IMR-90 (cell line): ENCODE measurements around the gene ATXN1. TPM values are rescaled to one million over a fixed set of nuclear protein-coding genes. Genes with fewer than 3 reads are reported as not detected.

Experiments used
- ATAC-seq: fragments of 200-7000 bp; cut with Tn5 transposase; 2 replicates; pipeline ENCODE4 v1.9.1; 2020; ENCODE audit warnings: low read depth, mild to moderate bottlenecking, moderate library complexity
- BruUV-seq: library from RNA; stranded (reverse); fragments of 400-500 nt; replicated peaks from 2 replicates; lab custom pipeline; 2021; lab: Mats Ljungman, UMichigan
- CTCF ChIA-PET: fragments of 300-600 bp; formaldehyde crosslinking; extraction: SDS; loops from one replicate; lab custom pipeline; 2021; ENCODE audit warnings: antibody characterized with exemption; lab: Yijun Ruan, JAX
- POLR2A ChIA-PET: fragments of 300-600 bp; sonication (Branson Sonifier 250); formaldehyde crosslinking; loops from one replicate; lab custom pipeline; 2022; ENCODE audit warnings: antibody characterized with exemption; ENCODE audit not compliant: unreplicated experiment; lab: Charles Lee
- DNase-seq: peaks from one replicate; pipeline ENCODE4 v3.0.0; 2013
- H2AFZ ChIP-seq: replicated peaks from 2 replicates; pipeline ENCODE3; 2013; ENCODE audit warnings: low read length, mild to moderate bottlenecking; ENCODE audit not compliant: poor library complexity
- H2AK5ac ChIP-seq: 2 replicates; pipeline ENCODE4 v1.6.1; 2013; ENCODE audit warnings: low read depth, low read length, inconsistent platforms
- H2AK9ac ChIP-seq: replicated peaks from 2 replicates; pipeline ENCODE3; 2013; ENCODE audit warnings: mild to moderate bottlenecking, low read depth, low read length, moderate library complexity; ENCODE audit not compliant: poor library complexity
- H2BK120ac ChIP-seq: 2 replicates; pipeline ENCODE4 v1.6.1; 2013; ENCODE audit warnings: low read depth, low read length, inconsistent platforms
- H2BK15ac ChIP-seq: 3 replicates; pipeline ENCODE4 v1.6.1; 2013; ENCODE audit warnings: low read depth, low read length, inconsistent platforms
- H2BK20ac ChIP-seq: 2 replicates; pipeline ENCODE4 v1.6.1; 2013; ENCODE audit warnings: low read depth, mild to moderate bottlenecking, inconsistent platforms, low read length, moderate library complexity
- H2BK5ac ChIP-seq: 2 replicates; pipeline ENCODE4 v1.6.1; 2013; ENCODE audit warnings: mild to moderate bottlenecking, low read depth, low read length, inconsistent platforms; ENCODE audit not compliant: poor library complexity, severe bottlenecking
- H3K14ac ChIP-seq: replicated peaks from 2 replicates; pipeline ENCODE4 v1.6.1; 2013; ENCODE audit warnings: low read depth, low read length, inconsistent platforms
- H3K18ac ChIP-seq: 2 replicates; pipeline ENCODE4 v1.6.1; 2013; ENCODE audit warnings: low read depth, low read length, control low read depth
- H3K23ac ChIP-seq: 2 replicates; pipeline ENCODE4 v1.6.1; 2013; ENCODE audit warnings: low read depth, low read length, inconsistent platforms
- H3K27ac ChIP-seq: 2 replicates; pipeline ENCODE4 v1.5.1; 2013; ENCODE audit warnings: mild to moderate bottlenecking, control low read depth, low read length; ENCODE audit not compliant: insufficient read depth
- H3K27me3 ChIP-seq: 2 replicates; pipeline ENCODE4 v1.6.1; 2013; ENCODE audit warnings: low read length; ENCODE audit not compliant: control insufficient read depth, insufficient read depth
- H3K36me3 ChIP-seq: 2 replicates; pipeline ENCODE4 v1.6.1; 2013; ENCODE audit warnings: low read length, mixed read lengths; ENCODE audit not compliant: control insufficient read depth, insufficient read depth
- H3K4ac ChIP-seq: 2 replicates; pipeline ENCODE4 v1.6.1; 2013; ENCODE audit warnings: low read depth, low read length, inconsistent platforms
- H3K4me1 ChIP-seq: 2 replicates; pipeline ENCODE4 v1.6.1; 2013; ENCODE audit warnings: low read length, mixed read lengths; ENCODE audit not compliant: control insufficient read depth, insufficient read depth
- H3K4me2 ChIP-seq: 2 replicates; pipeline ENCODE4 v1.6.1; 2013; ENCODE audit warnings: low read depth, mild to moderate bottlenecking, control low read depth, low read length, moderate library complexity
- H3K4me3 ChIP-seq: 2 replicates; pipeline ENCODE4 v1.5.1; 2013; ENCODE audit warnings: low read depth, mild to moderate bottlenecking, control low read depth, low read length, moderate library complexity; ENCODE audit not compliant: insufficient read depth
- H3K56ac ChIP-seq: 2 replicates; pipeline ENCODE4 v1.6.1; 2013; ENCODE audit warnings: low read length, inconsistent platforms; ENCODE audit not compliant: insufficient read depth; ENCODE audit errors: extremely low read depth
- H3K79me1 ChIP-seq, 2 experiments: 2 replicates each; pipeline ENCODE4 v1.6.1; 2013; ENCODE audit warnings: low read length in 2 of 2, inconsistent platforms in 1 of 2, low read depth in 1 of 2
- H3K9ac ChIP-seq: 2 replicates; pipeline ENCODE4 v1.6.1; 2013; ENCODE audit warnings: low read depth, low read length, control low read depth
- H3K9me1 ChIP-seq: 2 replicates; pipeline ENCODE4 v1.6.1; 2013; ENCODE audit warnings: low read length, inconsistent platforms; ENCODE audit not compliant: insufficient read depth
- H3K9me3 ChIP-seq: 2 replicates; pipeline ENCODE4 v1.6.1; 2013; ENCODE audit warnings: low read length; ENCODE audit not compliant: control insufficient read depth, insufficient read depth
- H4K20me1 ChIP-seq: 2 replicates; pipeline ENCODE4 v1.6.1; 2013; ENCODE audit warnings: low read length, inconsistent platforms; ENCODE audit not compliant: insufficient read depth
- H4K5ac ChIP-seq: 2 replicates; pipeline ENCODE4 v1.6.1; 2013; ENCODE audit warnings: mild to moderate bottlenecking, low read depth, low read length, control low read depth
- H4K8ac ChIP-seq, 2 experiments: 2 replicates each; pipeline ENCODE4 v1.6.1; 2013; ENCODE audit warnings: low read depth in 2 of 2, low read length in 2 of 2, control low read depth in 1 of 2, inconsistent platforms in 1 of 2
- H4K91ac ChIP-seq: 2 replicates; pipeline ENCODE4 v1.6.1; 2013; ENCODE audit warnings: low read depth, low read length, inconsistent platforms; ENCODE audit not compliant: insufficient read depth
- BHLHE40 ChIP-seq: fragments of 150-350 bp; IDR thresholded peaks from 2 replicates; pipeline ENCODE4 v1.6.1; 2016; ENCODE audit warnings: mild to moderate bottlenecking, low read depth, low read length
- CEBPB ChIP-seq: IDR thresholded peaks from 2 replicates; pipeline ENCODE4 v1.6.1; 2012; ENCODE audit warnings: low read depth, low read length, improper control_type of control experiment
- CTCF ChIP-seq: conservative IDR thresholded peaks from 2 replicates; pipeline ENCODE4 v1.5.1; 2012; ENCODE audit warnings: mild to moderate bottlenecking, low read depth, low read length, improper control_type of control experiment
- ELK1 ChIP-seq: fragments of 150-350 bp; IDR thresholded peaks from 2 replicates; pipeline ENCODE4 v1.6.1; 2016; ENCODE audit warnings: low read depth, mild to moderate bottlenecking, low read length, moderate library complexity, borderline replicate concordance
- MAFK ChIP-seq: IDR thresholded peaks from 2 replicates; pipeline ENCODE4 v1.6.1; 2012; ENCODE audit warnings: low read depth, low read length, improper control_type of control experiment
- MAZ ChIP-seq: IDR thresholded peaks from 2 replicates; pipeline ENCODE4 v1.6.1; 2012; ENCODE audit warnings: low read depth, mild to moderate bottlenecking, low read length, improper control_type of control experiment, moderate library complexity, borderline replicate concordance
- MXI1 ChIP-seq: IDR thresholded peaks from 2 replicates; pipeline ENCODE4 v1.6.1; 2012; ENCODE audit warnings: low read depth, mild to moderate bottlenecking, low read length, moderate library complexity, borderline replicate concordance
- POLR2A ChIP-seq: IDR thresholded peaks from 2 replicates; pipeline ENCODE4 v1.6.1; 2012; ENCODE audit warnings: mild to moderate bottlenecking, low read depth, low read length
- RAD21 ChIP-seq: IDR thresholded peaks from 2 replicates; pipeline ENCODE4 v1.6.1; 2012; ENCODE audit warnings: low read length, improper control_type of control experiment
- RCOR1 ChIP-seq: IDR thresholded peaks from 2 replicates; pipeline ENCODE4 v1.6.1; 2012; ENCODE audit warnings: mild to moderate bottlenecking, low read length, improper control_type of control experiment; ENCODE audit not compliant: insufficient replicate concordance
- SMC3 ChIP-seq: fragments of 150-350 bp; IDR thresholded peaks from 2 replicates; pipeline ENCODE4 v1.6.1; 2016; ENCODE audit warnings: low read depth, mild to moderate bottlenecking, antibody characterized with exemption, low read length, moderate library complexity
- USF2 ChIP-seq: fragments of 150-350 bp; IDR thresholded peaks from 2 replicates; pipeline ENCODE4 v1.6.1; 2017; ENCODE audit warnings: mild to moderate bottlenecking, antibody characterized with exemption, low read length, low read depth
- WGBS, 2 experiments: methylation state at CpG; one replicate each; pipeline versions ENCODE4 v1.1.5 to v1.1.7; 2013; ENCODE audit warnings: missing lambda C conversion rate in 2 of 2; ENCODE audit not compliant: insufficient read length in 1 of 2; ENCODE audit errors: extremely low coverage in 2 of 2; 5-methylcytosine and 5-hydroxymethylcytosine counted together
- dilution Hi-C: fragments of 300-500 bp; cut with HindIII; formaldehyde crosslinking; loops from one replicate; pipeline ENCODE4 v1.14.3; 2018; ENCODE audit warnings: low sequenced_read_pairs; ENCODE audit not compliant: unreplicated experiment
- in situ Hi-C: fragments of 300-500 bp; cut with MboI; formaldehyde crosslinking; loops from 3 replicates; pipeline ENCODE4 v1.14.3; 2019; ENCODE audit warnings: low sequenced_read_pairs, inconsistent platforms, mixed read lengths
- intact Hi-C: fragments of 100-400 bp; cut with micrococcal nuclease; formaldehyde crosslinking; loops from 2 replicates; pipeline ENCODE4 v1.10.0; 2022
- polyA plus RNA-seq, 3 experiments: library from polyadenylated mRNA; depleted of rRNA; stranded (reverse); fragments of >200 nt; gene quantifications; 2 replicates each; pipeline ENCODE4 v1.2.3, GENCODE V29; 2012; ENCODE audit warnings: low replicate concordance in 1 of 3
- total RNA-seq: library from RNA; depleted of rRNA; stranded (reverse); fragments of >200 nt; gene quantifications from 2 replicates; pipeline ENCODE4 v1.2.3, GENCODE V29; 2012

The ATXN1 gene
- total and polyA plus RNA-seq, 2 of the 4 experiments (the other 2 are of a cell fraction) = 7.3 to 11.1 TPM

DNA sequence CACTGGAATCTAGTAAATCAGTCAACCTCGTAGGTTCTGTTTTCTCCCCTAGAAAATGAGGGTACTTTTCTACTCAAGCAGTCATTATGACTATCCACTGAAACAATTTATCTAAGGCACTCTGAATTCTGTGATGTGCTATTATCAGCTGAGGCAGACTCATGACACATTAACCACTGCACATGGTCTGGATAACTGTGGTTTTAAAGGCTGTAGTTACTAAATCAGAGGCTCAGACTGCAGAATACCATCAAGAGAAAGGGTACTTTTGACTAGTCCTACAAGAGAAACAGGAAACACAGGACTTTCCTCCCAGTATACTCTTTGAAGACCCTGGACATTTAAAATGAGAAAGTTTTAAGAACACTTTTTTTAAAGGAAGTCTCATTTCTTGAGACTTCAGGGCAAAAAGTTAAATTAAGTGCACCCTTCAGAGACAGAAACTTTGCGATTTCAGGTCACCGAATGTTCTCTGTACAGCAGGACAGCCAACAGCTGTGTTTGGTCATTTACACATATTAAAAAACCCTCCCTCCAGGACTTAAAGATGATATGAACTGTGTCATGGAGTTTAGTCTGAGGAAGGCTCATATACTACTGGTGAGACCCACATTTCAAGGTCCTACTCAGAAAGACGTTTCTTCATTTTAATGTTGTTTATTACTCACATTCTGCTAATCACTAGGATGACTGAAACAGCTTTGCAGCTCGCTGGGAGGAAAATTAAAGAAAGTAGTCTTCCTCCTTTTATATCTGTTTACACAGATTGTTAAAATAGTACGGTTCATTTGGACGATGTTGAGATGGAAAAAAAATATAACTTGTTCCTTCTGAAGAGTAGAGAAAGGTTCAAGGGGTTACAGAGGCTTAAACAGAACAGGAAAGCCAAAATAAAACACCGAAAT lies 19.9 kb downstream of the ATXN1 start:
- CTCF ChIA-PET = no interaction called here
- Histone ChIP-seq H3K23ac (peak overlapping the region; percentile 70; the same call in 1 of the 2 replicates), H3K4ac (peak overlapping the region; percentile 7; the same call in 1 of the 2 replicates), H2AK9ac (no peak overlapping the region), H2AFZ (no peak overlapping the region), H3K14ac (peak overlapping the region; percentile 15; the same call in 1 of the 2 replicates), H3K27ac (no peak overlapping the region; the same call in 1 of the 2 replicates), H4K5ac (peak overlapping the region; percentile 26; the same call in 1 of the 2 replicates), H3K79me1 (peaks cover 36 to 70% of the 10 kb centered on the region in 2 experiments), H2BK5ac (peak overlapping the region; percentile 94), H2AK5ac (peak overlapping the region; percentile 0; the same call in 1 of the 2 replicates), H3K36me3 (peaks cover 16% of the 10 kb centered on the region), H3K4me3 (peak overlapping the region; percentile 27; the same call in 1 of the 2 replicates), H2BK20ac (peak overlapping the region; percentile 30), H3K27me3 (no peaks in the 10 kb centered on the region), H3K9me3 (no peaks in the 10 kb centered on the region), H4K20me1 (peaks cover 17% of the 10 kb centered on the region), H3K9me1 (peaks cover 24% of the 10 kb centered on the region), H3K56ac (peak overlapping the region; percentile 30; the same call in 1 of the 2 replicates), H2BK120ac (peak overlapping the region; percentile 41), H4K91ac (peak overlapping the region; percentile 14; the same call in 1 of the 2 replicates), H2BK15ac (peak overlapping the region; percentile 27; the same call in 2 of the 3 replicates), H4K8ac (peak overlapping the region in 1 of 2 experiments; percentile 73; a peak in 2 of 4 replicates), H3K18ac (peak overlapping the region; percentile 49; the same call in 1 of the 2 replicates), H3K4me1 (peaks cover 22% of the 10 kb centered on the region), H3K4me2 (peak overlapping the region; percentile 84; the same call in 1 of the 2 replicates), H3K9ac (no peak overlapping the region; the same call in 1 of the 2 replicates)
- in situ Hi-C loops = no loop called here
- WGBS, 2 experiments = no CpG with 5 or more reads among the region's 8 CpGs
- no TSS peak for BruUV-seq
- intact Hi-C loops = no loop called here
- DNase-seq = peak; percentile 98
- dilution Hi-C loops = no loop called here
- POLR2A ChIA-PET = no interaction called here
- ATAC-seq = peak; percentile 88
- TF ChIP-seq BHLHE40 (peak; percentile 92), MAZ (no peak), USF2 (peak; percentile 59), RCOR1 (no peak), RAD21 (no peak), MAFK (0 out of 2 replicates have a peak, but pooled peaks have one; percentile 5), ELK1 (no peak), CEBPB (peak; percentile 77), POLR2A (peak; percentile 68; the same call in 1 of the 2 replicates), SMC3 (peak; percentile 25; the same call in 1 of the 2 replicates), MXI1 (peak; percentile 85; the same call in 1 of the 2 replicates), CTCF (no peak)
